Panc1 (cell line): ENCODE data around the gene LRRC30.

ENCODE experiments used
- POLR2AphosphoS5 ChIP-seq: IDR thresholded peaks from 2 replicates; pipeline ENCODE4 v1.6.1; 2012; ENCODE audit warnings: mild to moderate bottlenecking, low read depth, low read length, moderate library complexity
- TCF7L2 ChIP-seq: IDR thresholded peaks from 2 replicates; pipeline ENCODE4 v1.6.1; 2011; ENCODE audit warnings: mild to moderate bottlenecking, low read depth, low read length, inconsistent platforms
- TF ChIP-seq, protein P1 (sequence below), 2 experiments: IDR thresholded peaks; 2 replicates each; pipeline ENCODE4 v1.6.1; 2011 to 2012; ENCODE audit warnings: low read depth in 2 of 2, control low read depth in 1 of 2, low read length in 1 of 2, mild to moderate bottlenecking in 1 of 2, moderate library complexity in 1 of 2; ENCODE audit not compliant: insufficient read depth in 1 of 2
- TF ChIP-seq, protein P2 (sequence below): fragments of 450-650 bp; IDR thresholded peaks from 2 replicates; pipeline ENCODE4 v1.5.1; 2017; ENCODE audit warnings: mild to moderate bottlenecking

DNA sequence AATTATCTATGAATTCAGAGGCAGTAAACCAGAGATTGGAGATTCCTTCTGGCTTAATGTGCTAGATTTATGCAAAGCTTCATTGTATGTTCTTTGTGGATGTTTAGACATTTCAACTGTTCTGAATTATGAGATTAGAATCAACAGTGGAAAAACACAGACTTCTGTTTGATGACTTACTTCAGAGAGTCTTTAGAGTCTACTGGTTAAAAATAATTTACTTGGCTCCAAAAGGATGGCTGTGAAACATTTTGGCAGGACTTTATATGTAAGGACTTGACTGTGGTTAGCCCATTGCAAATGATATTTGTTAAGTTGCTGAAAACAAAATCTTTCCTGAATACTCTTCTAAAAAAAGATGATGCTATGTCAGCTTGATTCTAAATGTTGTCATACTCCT lies 25.5 kb upstream of the LRRC30 start:
- TF ChIP-seq, protein P1, sequence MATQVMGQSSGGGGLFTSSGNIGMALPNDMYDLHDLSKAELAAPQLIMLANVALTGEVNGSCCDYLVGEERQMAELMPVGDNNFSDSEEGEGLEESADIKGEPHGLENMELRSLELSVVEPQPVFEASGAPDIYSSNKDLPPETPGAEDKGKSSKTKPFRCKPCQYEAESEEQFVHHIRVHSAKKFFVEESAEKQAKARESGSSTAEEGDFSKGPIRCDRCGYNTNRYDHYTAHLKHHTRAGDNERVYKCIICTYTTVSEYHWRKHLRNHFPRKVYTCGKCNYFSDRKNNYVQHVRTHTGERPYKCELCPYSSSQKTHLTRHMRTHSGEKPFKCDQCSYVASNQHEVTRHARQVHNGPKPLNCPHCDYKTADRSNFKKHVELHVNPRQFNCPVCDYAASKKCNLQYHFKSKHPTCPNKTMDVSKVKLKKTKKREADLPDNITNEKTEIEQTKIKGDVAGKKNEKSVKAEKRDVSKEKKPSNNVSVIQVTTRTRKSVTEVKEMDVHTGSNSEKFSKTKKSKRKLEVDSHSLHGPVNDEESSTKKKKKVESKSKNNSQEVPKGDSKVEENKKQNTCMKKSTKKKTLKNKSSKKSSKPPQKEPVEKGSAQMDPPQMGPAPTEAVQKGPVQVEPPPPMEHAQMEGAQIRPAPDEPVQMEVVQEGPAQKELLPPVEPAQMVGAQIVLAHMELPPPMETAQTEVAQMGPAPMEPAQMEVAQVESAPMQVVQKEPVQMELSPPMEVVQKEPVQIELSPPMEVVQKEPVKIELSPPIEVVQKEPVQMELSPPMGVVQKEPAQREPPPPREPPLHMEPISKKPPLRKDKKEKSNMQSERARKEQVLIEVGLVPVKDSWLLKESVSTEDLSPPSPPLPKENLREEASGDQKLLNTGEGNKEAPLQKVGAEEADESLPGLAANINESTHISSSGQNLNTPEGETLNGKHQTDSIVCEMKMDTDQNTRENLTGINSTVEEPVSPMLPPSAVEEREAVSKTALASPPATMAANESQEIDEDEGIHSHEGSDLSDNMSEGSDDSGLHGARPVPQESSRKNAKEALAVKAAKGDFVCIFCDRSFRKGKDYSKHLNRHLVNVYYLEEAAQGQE (IDR thresholded peaks at IDR 0.05; ENCODE audit: insufficient read depth in 1 of 2, low read depth in 2 of 2, low read length in 1 of 2) = no peak
- TF ChIP-seq, protein P2, sequence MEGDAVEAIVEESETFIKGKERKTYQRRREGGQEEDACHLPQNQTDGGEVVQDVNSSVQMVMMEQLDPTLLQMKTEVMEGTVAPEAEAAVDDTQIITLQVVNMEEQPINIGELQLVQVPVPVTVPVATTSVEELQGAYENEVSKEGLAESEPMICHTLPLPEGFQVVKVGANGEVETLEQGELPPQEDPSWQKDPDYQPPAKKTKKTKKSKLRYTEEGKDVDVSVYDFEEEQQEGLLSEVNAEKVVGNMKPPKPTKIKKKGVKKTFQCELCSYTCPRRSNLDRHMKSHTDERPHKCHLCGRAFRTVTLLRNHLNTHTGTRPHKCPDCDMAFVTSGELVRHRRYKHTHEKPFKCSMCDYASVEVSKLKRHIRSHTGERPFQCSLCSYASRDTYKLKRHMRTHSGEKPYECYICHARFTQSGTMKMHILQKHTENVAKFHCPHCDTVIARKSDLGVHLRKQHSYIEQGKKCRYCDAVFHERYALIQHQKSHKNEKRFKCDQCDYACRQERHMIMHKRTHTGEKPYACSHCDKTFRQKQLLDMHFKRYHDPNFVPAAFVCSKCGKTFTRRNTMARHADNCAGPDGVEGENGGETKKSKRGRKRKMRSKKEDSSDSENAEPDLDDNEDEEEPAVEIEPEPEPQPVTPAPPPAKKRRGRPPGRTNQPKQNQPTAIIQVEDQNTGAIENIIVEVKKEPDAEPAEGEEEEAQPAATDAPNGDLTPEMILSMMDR = no peak
- TF ChIP-seq POLR2AphosphoS5 (no peak), TCF7L2 (no peak)
